ENCODE measurements around the gene TPSG1. TPM values are rescaled to one million over a fixed set of nuclear protein-coding genes. Genes with fewer than 3 reads are reported as not detected.

The TPSG1 gene
- polyA plus RNA-seq, 4 donors: 0.47 to 1.6 (median 0.90) TPM

DNA sequence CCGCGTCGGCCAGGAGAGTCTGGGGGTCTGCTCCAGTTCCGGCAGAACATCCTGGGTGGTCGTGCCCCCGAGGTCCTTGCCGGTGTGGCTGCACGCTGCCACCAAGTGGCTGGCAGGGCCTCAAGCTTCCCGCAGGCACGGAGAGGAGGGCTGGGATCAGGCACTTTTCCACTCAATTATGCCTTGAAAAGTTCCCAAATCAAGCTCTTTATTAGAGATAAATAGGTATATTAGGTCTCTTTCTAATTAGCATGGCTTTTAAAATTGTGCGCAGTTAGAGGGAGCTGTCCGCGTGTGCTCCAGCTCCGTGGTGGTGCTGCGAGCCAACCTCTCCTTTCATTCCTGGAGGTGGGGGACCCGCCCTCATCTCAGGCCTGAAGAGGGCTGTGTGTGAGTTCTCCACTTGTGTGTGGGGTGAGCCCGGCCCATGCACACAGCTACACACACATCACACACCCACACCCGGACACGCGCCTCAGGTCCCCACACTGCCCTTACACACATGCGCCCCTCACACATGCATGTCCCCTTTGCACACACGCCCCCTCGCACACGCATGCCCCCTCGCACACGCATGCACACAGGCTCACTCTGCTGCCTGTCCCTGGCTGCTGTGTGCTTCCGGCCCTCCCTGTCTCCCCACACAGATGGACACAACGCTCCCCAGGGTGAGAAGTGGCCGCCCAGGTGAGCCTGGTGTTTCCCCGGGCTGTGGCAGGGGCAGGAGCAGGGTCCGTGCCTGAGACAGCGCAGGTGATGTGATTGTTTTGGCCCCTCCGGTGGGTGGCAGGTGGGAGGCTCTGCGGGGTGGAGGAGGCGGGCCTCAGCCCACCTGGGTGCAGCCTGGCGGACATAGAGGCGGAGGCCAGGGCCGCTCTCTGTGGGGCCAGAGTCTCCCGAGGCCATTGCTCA, 43.4 kb downstream of the TPSG1 start:
- no peak for DNase-seq (ENCODE audit: low read depth in 4 of 4, low spot score in 3 of 4)

DNA sequence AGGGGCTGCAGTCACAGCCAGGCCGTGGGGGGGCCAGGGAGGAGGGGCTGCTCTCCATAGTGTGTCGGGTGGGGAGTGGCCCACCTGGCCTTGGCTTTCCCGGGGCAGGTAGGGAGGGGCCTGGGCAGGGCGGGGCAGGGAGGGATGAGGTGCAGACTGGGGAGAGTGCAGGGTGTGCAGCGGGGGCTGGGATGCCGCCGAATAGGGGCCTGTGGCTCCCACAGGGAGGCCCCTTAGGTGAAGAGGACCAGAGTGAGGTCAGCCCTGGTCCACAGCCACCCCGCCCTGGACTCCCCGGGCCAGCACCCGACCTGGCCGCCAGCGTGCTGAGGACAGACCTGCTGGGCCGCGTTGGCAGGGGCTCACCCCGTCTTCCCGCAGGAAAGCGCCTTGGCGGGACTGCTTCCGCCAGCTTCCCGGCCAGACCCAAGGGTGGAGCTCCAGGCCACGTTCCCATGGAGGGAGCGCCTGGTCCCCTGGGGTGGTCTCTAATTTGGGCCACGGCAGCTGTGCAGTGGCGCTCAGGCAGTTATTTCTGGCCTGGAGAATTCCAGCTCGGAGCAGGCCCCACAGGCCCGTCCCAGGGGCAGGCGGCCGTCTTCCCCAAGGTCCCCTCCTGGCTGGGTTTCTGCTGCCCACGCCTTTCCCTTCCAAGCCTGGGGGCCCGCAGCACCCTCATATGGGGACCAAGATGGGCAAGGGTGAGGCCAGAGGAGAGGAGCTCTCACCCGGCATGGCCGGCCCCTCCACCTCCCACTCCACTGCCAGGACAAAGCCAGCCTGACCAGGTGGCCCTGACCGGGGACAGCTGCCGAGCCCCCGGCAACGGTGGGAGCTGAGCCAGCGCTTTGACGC, 44.3 kb downstream of the TPSG1 start:
- no peak for DNase-seq (ENCODE audit: low read depth in 4 of 4, low spot score in 3 of 4)

DNA sequence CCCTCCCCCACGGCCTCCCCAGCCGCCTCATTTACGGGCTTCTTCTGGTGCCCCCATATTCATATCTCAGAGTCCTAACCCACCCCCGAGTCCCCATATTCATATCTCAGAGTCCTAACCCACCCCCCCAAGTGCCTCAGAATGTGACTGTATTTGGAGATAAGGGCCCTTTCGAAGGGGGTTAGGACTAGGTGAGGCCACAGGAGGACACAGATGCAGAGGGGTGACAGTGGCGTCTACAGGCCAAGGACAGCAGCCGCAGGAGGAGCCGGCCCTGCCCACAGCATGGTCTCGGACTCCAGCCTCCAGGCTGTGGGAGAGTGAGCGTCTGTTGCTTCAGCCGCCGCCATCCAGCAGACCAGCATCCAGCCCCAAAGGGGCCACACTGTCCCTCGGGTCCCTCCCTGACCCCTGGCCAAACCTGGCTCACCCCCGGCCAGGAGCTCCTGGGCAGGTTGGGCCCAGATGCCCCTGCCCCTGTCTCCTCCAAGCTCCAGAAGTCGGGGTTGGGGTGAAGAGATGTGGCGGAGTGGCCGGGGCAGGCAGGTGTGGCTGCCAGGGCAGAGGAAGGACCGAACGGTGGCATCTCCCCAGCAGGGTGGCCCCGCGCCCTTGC, 46.7 kb downstream of the TPSG1 start:
- no peak for DNase-seq (ENCODE audit: low read depth in 4 of 4, low spot score in 3 of 4)

DNA sequence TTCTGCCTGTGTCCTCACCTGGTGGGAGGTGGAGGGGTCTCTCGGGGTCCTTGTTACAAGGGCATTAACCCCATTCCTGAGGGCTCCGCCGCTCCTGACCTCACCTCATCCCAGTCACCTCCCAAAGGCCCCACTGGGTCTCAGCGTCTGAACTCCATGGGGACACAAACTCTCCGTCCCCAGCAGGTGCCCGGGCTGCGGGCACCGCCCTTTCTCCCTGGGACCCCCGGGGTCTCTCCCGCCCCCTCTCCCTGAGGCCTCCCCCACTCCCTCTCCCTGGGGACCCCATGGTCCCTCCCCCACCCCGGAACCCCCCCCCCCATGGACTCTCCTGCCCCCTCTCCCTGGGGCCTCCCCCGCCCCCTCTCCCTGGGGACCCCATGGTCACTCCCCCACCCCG, 47.3 kb downstream of the TPSG1 start:
- DNase-seq (ENCODE audit: low read depth in 4 of 4, low spot score in 3 of 4): no peak

DNA sequence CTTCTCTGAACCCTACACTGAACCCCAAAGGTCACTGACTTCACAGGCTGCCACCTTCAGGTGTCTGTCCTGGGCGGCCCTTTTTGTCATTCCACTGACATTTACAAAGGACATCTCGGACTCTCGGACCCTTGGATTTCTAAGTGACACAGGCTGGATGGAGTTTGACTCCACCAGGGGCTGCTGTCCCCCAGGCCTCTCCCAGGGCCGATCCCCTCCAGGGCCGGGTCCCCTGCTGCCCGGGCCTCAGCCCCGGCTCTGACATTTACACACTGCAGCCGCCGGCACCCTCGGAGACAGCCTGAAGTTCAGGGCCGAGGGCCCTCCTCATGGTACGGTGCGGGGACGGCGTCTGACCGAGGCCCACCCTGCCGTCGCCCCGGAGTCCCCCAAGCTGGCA, 48.0 kb downstream of the TPSG1 start:
- DNase-seq (ENCODE audit: low read depth in 4 of 4, low spot score in 3 of 4): no peak

DNA sequence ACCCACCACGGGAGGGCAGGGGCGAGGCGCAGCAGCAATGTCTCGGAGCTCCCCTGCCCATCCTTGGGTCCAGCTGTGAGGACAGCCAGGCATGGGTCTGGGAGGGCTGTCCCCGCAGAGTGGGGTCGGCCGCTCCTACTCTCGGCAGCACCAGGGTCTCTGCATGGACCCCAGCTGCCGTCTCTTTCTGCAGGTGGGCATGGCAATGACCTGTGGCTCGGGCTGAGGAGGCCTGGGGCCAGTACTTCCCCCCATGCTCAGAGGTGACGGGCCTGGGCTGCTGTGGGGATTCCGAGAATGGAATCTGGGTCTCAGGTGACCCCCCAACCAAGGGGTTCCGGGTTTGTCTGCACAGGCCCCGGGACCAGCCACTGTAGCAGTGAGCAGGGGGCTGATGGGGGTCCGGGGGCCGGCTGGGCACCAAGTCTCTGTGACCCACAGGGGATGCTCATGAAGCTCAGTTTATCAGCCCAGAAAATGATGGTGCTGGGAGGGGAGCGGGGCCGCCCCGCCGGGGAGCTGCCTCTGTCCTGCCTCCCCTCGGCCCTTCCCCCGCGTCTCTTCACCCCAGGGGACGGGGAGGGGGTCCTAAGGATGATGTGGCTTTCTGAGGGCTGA, 48.7 kb downstream of the TPSG1 start:
- no peak for DNase-seq (ENCODE audit: low read depth in 4 of 4, low spot score in 3 of 4)

DNA sequence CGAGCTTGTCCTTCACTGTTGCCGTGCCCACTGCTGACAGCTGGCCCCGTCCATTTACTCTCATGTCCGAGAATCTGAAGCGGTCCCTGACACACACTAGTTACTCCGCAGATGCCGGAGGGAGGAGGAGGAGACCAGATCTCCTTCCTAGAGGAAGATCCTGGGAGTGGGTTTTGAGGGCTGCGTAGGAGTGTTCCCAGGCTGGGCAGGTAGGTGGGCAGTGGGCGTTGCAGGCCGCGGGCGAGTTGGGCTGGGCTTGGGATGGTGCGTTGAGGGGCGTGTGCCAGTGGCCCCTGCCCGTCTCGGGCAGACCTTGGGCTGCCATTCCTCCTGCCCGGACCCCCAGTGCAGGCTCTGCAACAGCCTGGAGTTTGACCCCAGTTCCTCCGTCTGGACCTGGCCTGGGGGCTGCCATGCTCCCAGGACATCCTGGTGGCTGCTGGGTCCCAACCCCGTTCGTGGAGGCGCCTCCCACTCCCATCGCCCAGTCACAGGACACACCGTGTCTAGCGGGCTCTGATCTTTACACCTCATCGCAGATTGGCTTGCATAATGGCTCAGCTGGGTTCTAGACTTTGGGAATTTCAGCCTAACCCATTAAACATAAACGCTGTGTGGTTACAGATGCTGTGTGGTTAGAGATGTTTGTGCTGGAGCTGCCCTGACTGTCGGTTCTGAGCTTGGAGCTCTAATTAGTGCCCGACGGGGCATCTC, 49.3 kb downstream of the TPSG1 start:
- no peak for DNase-seq (ENCODE audit: low read depth in 4 of 4, low spot score in 3 of 4)

DNA sequence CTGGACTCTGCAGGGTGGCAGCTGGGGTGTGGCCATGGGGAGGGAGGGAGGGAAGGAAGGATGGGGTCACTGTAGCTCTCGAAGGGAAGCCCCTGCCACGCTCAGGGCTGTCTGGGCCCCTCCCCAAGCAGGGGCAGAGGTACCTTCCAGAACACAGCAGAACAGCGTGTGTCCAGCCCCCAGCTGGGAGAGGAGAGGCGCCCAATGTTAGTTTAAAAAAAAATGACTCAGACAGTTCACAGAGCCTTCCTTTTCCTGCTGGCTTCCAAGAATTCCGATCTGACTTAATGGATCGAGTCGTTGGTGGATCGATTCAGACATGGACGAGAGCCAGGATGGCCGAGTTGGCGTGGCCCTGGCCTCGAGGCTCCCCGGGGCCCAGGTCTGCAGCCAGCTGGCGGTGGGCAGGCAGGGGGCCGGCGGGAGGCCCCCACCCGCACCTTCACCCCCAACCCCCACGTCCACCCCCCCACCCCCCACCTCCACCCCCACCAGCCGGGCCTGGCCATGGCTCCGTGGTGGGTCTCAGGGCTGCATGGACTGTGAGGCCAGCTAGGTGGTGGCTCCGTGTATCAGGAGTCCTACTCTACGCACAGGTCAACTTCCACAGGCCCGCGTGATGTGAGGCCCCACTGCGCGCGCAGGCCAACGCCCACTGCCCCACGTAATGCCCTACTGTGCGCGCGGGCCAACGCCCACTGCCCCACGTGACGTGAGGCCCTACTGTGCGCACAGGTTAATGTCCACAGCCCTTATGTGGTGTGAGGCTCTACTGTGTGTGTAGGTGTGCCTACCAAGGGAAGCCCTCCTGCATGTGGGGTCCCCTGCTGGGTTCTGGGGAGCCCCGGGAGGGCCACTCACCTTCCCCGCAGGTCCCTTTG, 50.4 kb downstream of the TPSG1 start:
- DNase-seq (ENCODE audit: low read depth in 4 of 4, low spot score in 3 of 4): no peak

DNA sequence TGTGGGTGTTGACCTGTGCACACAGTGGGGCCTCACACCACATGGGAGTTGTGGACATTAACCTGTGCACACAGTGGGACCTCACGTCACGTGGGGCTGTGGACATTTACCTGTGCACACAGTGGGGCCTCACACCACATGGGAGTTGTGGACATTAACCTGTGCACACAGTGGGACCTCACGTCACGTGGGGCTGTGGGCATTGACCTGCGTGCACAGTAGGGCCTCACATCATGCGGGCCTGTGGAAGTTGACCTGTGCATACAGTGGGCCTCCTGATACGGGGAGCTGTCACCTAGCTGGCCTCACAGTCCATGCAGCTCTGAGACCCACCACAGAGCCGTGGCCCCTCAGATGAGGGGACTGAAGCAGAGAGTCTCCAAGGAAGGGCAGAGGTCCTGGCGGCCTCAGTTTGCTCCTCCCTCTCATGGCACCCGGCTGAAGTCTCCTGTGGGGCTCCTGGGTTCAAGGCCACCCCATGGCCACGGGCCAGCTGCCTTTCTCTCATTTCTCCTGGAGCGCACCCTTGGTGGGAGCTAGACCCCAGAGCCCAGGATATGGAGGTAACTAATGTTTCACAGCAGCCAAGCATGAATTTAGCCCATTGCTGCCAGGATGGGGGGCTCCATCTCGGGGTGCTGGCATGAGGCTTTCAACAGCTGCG, 51.1 kb downstream of the TPSG1 start:
- DNase-seq (ENCODE audit: low read depth in 4 of 4, low spot score in 3 of 4): no peak

DNA sequence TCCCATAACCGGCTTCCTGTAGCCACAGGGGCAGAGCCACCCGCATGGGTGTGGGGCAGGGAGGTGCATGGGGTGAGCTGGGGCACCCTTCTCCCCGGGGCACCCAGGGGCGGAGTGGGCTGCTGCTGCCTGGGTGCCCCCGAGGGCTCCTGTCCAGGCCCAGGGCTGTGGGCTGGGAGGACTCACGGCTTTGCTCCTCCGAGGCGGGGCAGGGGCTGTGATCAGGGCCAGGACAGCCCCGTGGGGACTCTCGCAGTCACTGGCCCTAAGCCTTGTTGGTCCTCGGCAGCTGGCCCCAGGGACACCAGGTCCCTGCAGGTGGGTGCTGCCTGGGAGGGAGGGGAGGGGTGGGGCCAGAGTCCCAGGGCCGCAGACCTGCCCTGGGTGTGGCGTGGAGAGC, 52.4 kb downstream of the TPSG1 start:
- no peak for DNase-seq (ENCODE audit: low read depth in 4 of 4, low spot score in 3 of 4)

DNA sequence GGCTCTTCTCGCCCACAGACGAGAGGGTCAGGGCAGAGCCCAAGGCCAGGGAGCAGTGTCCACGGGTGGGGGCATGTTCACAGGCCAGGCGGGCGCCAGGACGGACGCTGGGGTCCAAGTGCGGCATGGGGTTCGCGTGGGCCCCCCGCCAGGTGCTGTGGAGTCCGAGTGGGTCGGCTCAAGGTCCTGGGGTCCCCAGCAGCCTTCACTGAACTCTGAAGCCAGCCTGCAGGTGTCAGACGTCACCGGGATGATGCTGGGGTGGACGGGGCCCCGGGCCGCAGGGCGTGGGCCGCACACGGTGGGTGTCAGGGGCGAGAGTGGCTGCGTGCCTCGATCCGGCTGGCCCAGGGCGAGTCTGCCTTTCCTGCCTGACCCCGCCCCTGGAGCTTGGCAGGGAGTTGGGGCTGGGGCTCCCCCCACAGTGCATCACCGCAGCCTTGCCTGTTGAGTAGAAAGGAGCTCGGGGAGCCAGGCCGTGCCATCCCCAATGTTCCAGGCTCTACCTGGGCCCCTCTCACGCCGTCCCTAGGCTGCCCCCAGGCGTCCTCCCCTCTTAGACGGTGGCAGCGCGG, 53.1 kb downstream of the TPSG1 start:
- DNase-seq (ENCODE audit: low read depth in 4 of 4, low spot score in 3 of 4): no peak

Other genes starting within 250 kb of the TPSG1 start
- 1 to 10 TPM; 2.6 to 5.7 (median 4.0) TPM for gene SOX8, start 243.5 kb downstream of the TPSG1 start, polyA plus RNA-seq (ENCODE audit: insufficient read length in 4 of 4)
- gene SSTR5, start 152.5 kb downstream of the TPSG1 start, polyA plus RNA-seq (ENCODE audit: insufficient read length in 4 of 4): under 1 TPM; 0.11 to 0.34 (median 0.23) TPM
- under 1 TPM in 1 of 4 donors, not detected in 3; 0.05 TPM for gene C1QTNF8, start 129.0 kb downstream of the TPSG1 start, polyA plus RNA-seq (ENCODE audit: insufficient read length in 4 of 4)
- 10 to 100 TPM; 17.1 to 31.1 (median 18.5) TPM for gene CACNA1H, start 72.2 kb downstream of the TPSG1 start, polyA plus RNA-seq (ENCODE audit: insufficient read length in 4 of 4)
- gene TPSB2, start 4.9 kb upstream of the TPSG1 start, polyA plus RNA-seq (ENCODE audit: insufficient read length in 4 of 4): under 1 TPM in 1 of 4 donors, not detected in 3; 0.16 TPM
- under 1 TPM in 3 of 4 donors, not detected in 1; 0.09 to 0.36 (median 0.25) TPM for gene TPSAB1, start 15.4 kb upstream of the TPSG1 start, polyA plus RNA-seq (ENCODE audit: insufficient read length in 4 of 4)
- under 1 TPM in 1 of 4 donors, not detected in 3; 0.55 TPM for gene TPSD1, start 30.8 kb upstream of the TPSG1 start, polyA plus RNA-seq (ENCODE audit: insufficient read length in 4 of 4)
- 100 to 1,000 TPM; 169 to 186 (median 176) TPM for gene UBE2I, start 84.4 kb upstream of the TPSG1 start, polyA plus RNA-seq (ENCODE audit: insufficient read length in 4 of 4)
- gene BAIAP3, start 108.4 kb upstream of the TPSG1 start, polyA plus RNA-seq (ENCODE audit: insufficient read length in 4 of 4): 1 to 10 TPM; 3.9 to 8.5 (median 4.7) TPM
- 10 to 100 TPM; 37.9 to 62.9 (median 46.1) TPM for gene TSR3, start 126.6 kb upstream of the TPSG1 start, polyA plus RNA-seq (ENCODE audit: insufficient read length in 4 of 4)
- 10 to 100 TPM; 57.3 to 69.5 (median 60.3) TPM for gene GNPTG, start 126.7 kb upstream of the TPSG1 start, polyA plus RNA-seq (ENCODE audit: insufficient read length in 4 of 4)
- 10 to 100 TPM; 14.2 to 21.1 (median 17.0) TPM for gene UNKL, start 189.4 kb upstream of the TPSG1 start, polyA plus RNA-seq (ENCODE audit: insufficient read length in 4 of 4)
- gene UQCC4, start 195.5 kb upstream of the TPSG1 start, polyA plus RNA-seq (ENCODE audit: insufficient read length in 4 of 4): 10 to 100 TPM; 12.5 to 18.3 (median 14.8) TPM
- under 1 TPM in 1 of 4 donors, not detected in 3; 0.26 TPM for gene PERCC1, start 205.8 kb upstream of the TPSG1 start, polyA plus RNA-seq (ENCODE audit: insufficient read length in 4 of 4)
- gene CCDC154, start 219.3 kb upstream of the TPSG1 start, polyA plus RNA-seq (ENCODE audit: insufficient read length in 4 of 4): 1 to 10 TPM; 2.2 to 3.5 (median 2.7) TPM
- gene CLCN7, start 249.8 kb upstream of the TPSG1 start, polyA plus RNA-seq (ENCODE audit: insufficient read length in 4 of 4): 10 to 100 TPM; 43.4 to 62.1 (median 48.6) TPM

All from right renal pelvis (tissue), 4 donors.